GM19238 (cell line): ENCODE data around the gene APC2.

Source experiments
- DNase-seq: peaks from one replicate; pipeline ENCODE4 v3.0.0; 2011; ENCODE audit warnings: low spot score; ENCODE audit not compliant: insufficient read length

Gene APC2

GRCh38 chr19:1449467-1450442, at the start of gene APC2:
APC2 (plus strand) TSS chr19:1450121; CDS start chr19:1453002, 2,881 bp downstream.
- no peak for DNase-seq

- DNase-seq = no peak
These were observed 49.4 kb upstream of the APC2 start for GRCh38 chr19:1400281-1401137.

GRCh38 chr19:1401138-1401888, 48.6 kb upstream of the APC2 start, which contains the start of gene GAMT:
GAMT (minus strand) TSS chr19:1401542; CDS start chr19:1401476, 66 bp downstream.
- DNase-seq = peak; percentile 79

GRCh38 chr19:1401889-1402217, 48.1 kb upstream of the APC2 start:
- DNase-seq = no peak

GRCh38 chr19:1402411-1403070, 47.4 kb upstream of the APC2 start:
- no peak for DNase-seq

GRCh38 chr19:1406774-1407527, 43.0 kb upstream of the APC2 start:
- peak; percentile 99 for DNase-seq

GRCh38 chr19:1407528-1408299, 42.2 kb upstream of the APC2 start, which contains the start of gene DAZAP1:
DAZAP1 (plus strand) TSS chr19:1407586; CDS start chr19:1407774, 188 bp downstream.
- no peak for DNase-seq

GRCh38 chr19:1408300-1409203, 41.4 kb upstream of the APC2 start:
- peak; percentile 51 for DNase-seq

- DNase-seq = no peak
These were observed 40.5 kb upstream of the APC2 start for GRCh38 chr19:1409204-1410005.

GRCh38 chr19:1410136-1410786, 39.7 kb upstream of the APC2 start:
- DNase-seq = no peak

- no peak for DNase-seq
These were observed 39.1 kb upstream of the APC2 start for GRCh38 chr19:1410789-1411188.

- DNase-seq = no peak
These were observed 38.4 kb upstream of the APC2 start for GRCh38 chr19:1411255-1412191.

GRCh38 chr19:1412323-1412923, 37.5 kb upstream of the APC2 start:
- no peak for DNase-seq

GRCh38 chr19:1412995-1413800, 36.7 kb upstream of the APC2 start:
- DNase-seq = no peak
